Measurements from ENCODE around the gene CNNM4.

Gene CNNM4

DNA sequence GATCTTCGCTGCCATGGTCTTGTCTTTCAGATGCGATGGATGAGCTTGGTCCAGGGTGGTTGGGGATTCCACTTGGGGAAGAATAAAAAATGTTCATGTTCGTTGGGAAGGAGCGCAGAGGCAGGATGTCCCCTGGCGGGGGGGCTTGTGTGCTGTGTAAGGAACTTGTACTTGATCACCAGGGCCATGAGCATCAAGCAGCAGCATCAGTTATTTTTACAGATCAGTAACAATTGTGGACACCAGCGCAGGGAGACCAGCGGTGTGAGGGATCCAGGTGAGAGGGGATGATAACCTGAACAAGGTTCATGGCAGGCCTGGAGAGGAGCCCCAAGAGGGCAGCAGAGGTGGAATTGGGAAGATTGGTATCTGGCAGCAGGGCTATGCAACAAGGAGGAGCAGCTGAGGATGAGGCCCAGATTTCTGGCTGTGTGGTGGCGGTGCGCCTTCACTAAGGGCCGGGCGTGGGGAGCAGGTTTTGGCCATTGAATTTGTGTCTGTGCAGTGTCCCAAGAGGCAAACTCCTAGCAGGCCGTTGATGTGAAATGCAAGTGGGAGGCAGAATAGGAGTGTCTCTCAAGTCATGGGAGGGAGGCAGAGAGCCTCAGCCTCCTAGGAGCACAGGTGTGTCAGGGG lies 59.3 kb downstream of the CNNM4 start:
- H3K36me3 ChIP-seq (ENCODE audit: low read length), result no peaks in the 10 kb centered on the region
- no peak overlapping the region for H2AFZ ChIP-seq (ENCODE audit: low read depth, low read length, severe bottlenecking)
- no peak overlapping the region for H3K4me2 ChIP-seq (ENCODE audit: low read depth, low read length, poor library complexity, severe bottlenecking)
- H3K9me3 ChIP-seq (ENCODE audit: insufficient read depth, low read length), result no peaks in the 10 kb centered on the region
- no peak overlapping the region for H3K27ac ChIP-seq (ENCODE audit: low read depth, low read length)
- no peak overlapping the region for H3K9ac ChIP-seq (ENCODE audit: low read length)
- peaks cover 51% of the 10 kb centered on the region for H3K79me2 ChIP-seq (ENCODE audit: insufficient read depth, low read length)
- no peaks in the 10 kb centered on the region for H3K9me2 ChIP-seq (replicated peaks; ENCODE audit: insufficient read depth, low read length)
- TF ChIP-seq, protein P1, sequence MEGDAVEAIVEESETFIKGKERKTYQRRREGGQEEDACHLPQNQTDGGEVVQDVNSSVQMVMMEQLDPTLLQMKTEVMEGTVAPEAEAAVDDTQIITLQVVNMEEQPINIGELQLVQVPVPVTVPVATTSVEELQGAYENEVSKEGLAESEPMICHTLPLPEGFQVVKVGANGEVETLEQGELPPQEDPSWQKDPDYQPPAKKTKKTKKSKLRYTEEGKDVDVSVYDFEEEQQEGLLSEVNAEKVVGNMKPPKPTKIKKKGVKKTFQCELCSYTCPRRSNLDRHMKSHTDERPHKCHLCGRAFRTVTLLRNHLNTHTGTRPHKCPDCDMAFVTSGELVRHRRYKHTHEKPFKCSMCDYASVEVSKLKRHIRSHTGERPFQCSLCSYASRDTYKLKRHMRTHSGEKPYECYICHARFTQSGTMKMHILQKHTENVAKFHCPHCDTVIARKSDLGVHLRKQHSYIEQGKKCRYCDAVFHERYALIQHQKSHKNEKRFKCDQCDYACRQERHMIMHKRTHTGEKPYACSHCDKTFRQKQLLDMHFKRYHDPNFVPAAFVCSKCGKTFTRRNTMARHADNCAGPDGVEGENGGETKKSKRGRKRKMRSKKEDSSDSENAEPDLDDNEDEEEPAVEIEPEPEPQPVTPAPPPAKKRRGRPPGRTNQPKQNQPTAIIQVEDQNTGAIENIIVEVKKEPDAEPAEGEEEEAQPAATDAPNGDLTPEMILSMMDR (IDR thresholded peaks at IDR 0.05; ENCODE audit: insufficient read depth, low read length, poor library complexity, severe bottlenecking), result no peak
- no peak for TF ChIP-seq EZH2phosphoT487 (conservative IDR thresholded peaks at IDR 0.05; ENCODE audit: low read length)
- no peaks in the 10 kb centered on the region; the same call in 1 of the 2 replicates for H4K20me1 ChIP-seq (ENCODE audit: low read depth, low read length)
- H3K4me3 ChIP-seq (ENCODE audit: insufficient read depth, low read length, poor library complexity, severe bottlenecking), result no peak overlapping the region
- H3K27me3 ChIP-seq (ENCODE audit: low read length), result no peaks in the 10 kb centered on the region
- H3F3A ChIP-seq (ENCODE audit: insufficient read depth), result no peaks in the 10 kb centered on the region; the same call in 1 of the 2 replicates

DNA sequence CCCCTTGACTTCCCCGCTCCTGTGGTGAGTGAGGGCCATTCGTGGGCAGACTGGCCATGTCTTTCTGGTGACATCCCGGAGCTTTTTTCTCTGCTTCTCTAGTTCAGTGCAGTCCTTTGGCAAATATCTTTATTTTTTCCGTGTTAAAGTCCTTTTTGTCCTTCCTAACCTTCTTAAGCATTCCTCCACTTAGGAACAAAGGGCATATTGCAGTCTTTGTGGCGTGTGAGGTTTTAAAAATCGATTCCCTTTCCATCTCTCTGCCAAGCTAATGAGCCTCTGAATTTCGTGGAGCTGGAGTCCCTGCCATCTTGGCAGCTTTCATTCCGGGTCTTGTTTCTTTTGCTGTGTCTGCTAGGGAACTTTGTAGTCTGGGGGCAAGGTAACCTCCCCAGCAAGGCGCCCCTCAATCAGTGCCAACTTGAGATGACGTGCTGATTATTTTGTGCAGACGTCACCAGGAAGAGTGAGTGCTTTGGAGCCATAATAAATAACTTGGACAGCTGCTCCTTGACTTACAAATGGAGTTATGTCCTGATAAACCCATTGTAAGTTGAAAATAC lies 60.5 kb downstream of the CNNM4 start:
- H3K79me2 ChIP-seq (ENCODE audit: insufficient read depth, low read length), result peaks cover 51% of the 10 kb centered on the region
- no peaks in the 10 kb centered on the region for H3K9me2 ChIP-seq (replicated peaks; ENCODE audit: insufficient read depth, low read length)
- no peaks in the 10 kb centered on the region for H3K9me3 ChIP-seq (ENCODE audit: insufficient read depth, low read length)
- H3F3A ChIP-seq (ENCODE audit: insufficient read depth), result no peaks in the 10 kb centered on the region
- no peak overlapping the region for H2AFZ ChIP-seq (ENCODE audit: low read depth, low read length, severe bottlenecking)
- H3K36me3 ChIP-seq (ENCODE audit: low read length), result no peaks in the 10 kb centered on the region
- no peaks in the 10 kb centered on the region for H3K27me3 ChIP-seq (ENCODE audit: low read length)
- H3K4me2 ChIP-seq (ENCODE audit: low read depth, low read length, poor library complexity, severe bottlenecking), result no peak overlapping the region
- no peak overlapping the region for H3K4me3 ChIP-seq (ENCODE audit: insufficient read depth, low read length, poor library complexity, severe bottlenecking)
- H3K9ac ChIP-seq (ENCODE audit: low read length), result no peak overlapping the region
- no peak for TF ChIP-seq EZH2phosphoT487 (conservative IDR thresholded peaks at IDR 0.05; ENCODE audit: low read length)
- TF ChIP-seq, protein P1 (IDR thresholded peaks at IDR 0.05; ENCODE audit: insufficient read depth, low read length, poor library complexity, severe bottlenecking), result no peak
- H4K20me1 ChIP-seq (ENCODE audit: low read depth, low read length), result no peaks in the 10 kb centered on the region; the same call in 1 of the 2 replicates
- no peak overlapping the region for H3K27ac ChIP-seq (ENCODE audit: low read depth, low read length)

DNA sequence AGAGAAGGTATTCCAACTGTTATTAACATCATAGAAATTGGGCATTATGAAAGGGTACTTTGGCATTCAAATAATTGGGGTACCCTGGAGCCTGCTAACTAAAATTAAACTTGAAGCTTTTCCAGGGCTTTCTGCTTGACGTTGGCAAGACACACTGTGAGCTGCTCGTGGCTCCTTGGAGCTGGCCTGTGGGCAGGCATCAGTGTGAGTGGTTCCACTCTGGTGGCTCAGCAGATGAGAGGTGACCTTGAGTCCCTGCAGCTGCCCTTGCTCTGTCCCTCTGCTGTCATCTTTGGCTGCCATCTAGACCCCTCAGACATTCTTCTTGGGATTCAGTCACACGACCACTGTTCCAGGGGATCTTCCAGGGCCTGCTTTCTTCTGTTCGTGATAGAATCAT lies 62.1 kb downstream of the CNNM4 start:
- Histone ChIP-seq H3K27me3 (ENCODE audit: low read length) (no peaks in the 10 kb centered on the region), H3K27ac (ENCODE audit: low read depth, low read length) (no peak overlapping the region), H2AFZ (ENCODE audit: low read depth, low read length, severe bottlenecking) (no peak overlapping the region), H3F3A (ENCODE audit: insufficient read depth) (no peaks in the 10 kb centered on the region), H3K9ac (ENCODE audit: low read length) (no peak overlapping the region), H3K9me3 (ENCODE audit: insufficient read depth, low read length) (no peaks in the 10 kb centered on the region), H3K79me2 (ENCODE audit: insufficient read depth, low read length) (peaks cover 42% of the 10 kb centered on the region), H3K4me2 (ENCODE audit: low read depth, low read length, poor library complexity, severe bottlenecking) (no peak overlapping the region), H3K9me2 (replicated peaks; ENCODE audit: insufficient read depth, low read length) (no peaks in the 10 kb centered on the region), H3K4me3 (ENCODE audit: insufficient read depth, low read length, poor library complexity, severe bottlenecking) (no peak overlapping the region), H3K36me3 (ENCODE audit: low read length) (no peaks in the 10 kb centered on the region), H4K20me1 (ENCODE audit: low read depth, low read length) (no peaks in the 10 kb centered on the region)
- TF ChIP-seq EZH2phosphoT487 (conservative IDR thresholded peaks at IDR 0.05; ENCODE audit: low read length), result no peak
- TF ChIP-seq, protein P1 (IDR thresholded peaks at IDR 0.05; ENCODE audit: insufficient read depth, low read length, poor library complexity, severe bottlenecking), result no peak

All from SU-DHL-6 (cell line).